GM19452 (cell line): Measurements from ENCODE around the gene POLE4.

Experiments used
- ATAC-seq: cut with Tn5 transposase; IDR thresholded peaks from one replicate; pipeline ENCODE4 v1.9.1; 2021; ENCODE audit not compliant: unreplicated experiment

POLE4 gene

DNA sequence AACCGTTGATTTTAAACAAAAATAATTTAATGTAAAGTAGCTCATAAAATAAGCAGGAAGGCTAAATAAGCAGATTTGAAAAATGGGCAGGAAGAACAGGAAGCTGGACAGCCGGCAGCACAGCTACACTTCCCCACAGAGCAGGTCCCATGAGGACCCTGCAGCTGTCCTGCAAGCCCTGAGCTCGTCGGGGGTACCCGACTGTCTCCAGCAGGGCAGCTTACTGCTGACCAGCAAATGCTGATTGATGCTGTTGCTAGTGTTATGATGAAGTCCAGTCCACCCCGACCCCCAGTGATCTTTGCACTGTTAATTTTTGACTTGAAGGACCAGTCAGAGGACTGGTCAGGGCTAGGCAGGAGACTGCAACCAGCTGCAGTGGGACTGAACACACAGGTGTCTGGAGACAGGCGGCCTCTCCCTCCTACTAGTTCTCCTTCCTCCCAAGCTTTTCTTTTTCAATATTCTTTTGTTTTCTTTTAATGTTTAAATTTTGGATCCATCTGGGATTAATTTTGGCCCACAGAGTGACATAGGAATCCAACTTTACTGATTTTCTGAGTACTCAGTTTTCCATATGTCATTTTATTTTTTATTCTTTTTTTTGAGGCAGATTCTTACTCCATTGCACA is 27.7 kb downstream of the POLE4 start:
- no peak for ATAC-seq

- ATAC-seq: no peak
Observed at GRCh38 chr2:74991977-74992376, 33.5 kb downstream of the POLE4 start.

- no peak for ATAC-seq
Observed at GRCh38 chr2:74999468-74999867, 41.0 kb downstream of the POLE4 start.

DNA sequence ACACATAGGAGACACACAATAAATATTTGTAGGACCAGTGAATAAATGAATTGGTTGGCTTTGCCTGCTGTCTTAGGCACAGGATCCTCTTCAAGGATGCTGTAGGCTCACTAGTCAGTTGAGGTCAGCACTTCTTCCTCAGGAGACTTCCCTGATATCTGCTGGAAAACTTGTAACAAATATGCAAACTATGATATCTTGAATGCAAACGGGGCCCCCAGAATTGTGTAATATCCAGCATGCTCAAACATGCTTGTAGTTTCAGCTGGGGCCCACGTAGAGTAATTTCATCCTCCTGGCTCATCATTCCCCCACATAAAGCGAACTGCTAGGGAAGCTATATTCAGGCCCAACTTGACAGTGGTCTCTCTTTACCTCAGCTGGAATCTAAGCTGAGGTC is 43.6 kb downstream of the POLE4 start:
- no peak for ATAC-seq

DNA sequence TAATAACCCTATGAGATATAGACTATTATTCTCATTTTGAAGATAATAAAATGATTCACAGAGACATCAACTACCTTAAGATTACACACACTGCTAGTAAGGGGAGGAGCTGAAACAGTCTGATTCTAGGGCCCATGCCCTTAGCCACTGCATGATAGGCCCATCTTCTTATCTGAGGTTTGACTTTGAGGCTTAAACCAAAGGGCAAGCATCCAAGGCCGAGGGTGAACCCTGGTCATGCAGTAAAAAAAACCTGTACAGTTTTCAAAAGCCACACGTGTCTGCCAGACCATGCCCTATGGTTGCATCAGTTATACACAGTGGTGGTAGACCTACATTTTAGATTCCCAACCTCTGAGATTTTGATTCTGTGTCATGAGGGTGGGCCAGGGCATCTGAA is 44.8 kb downstream of the POLE4 start:
- no peak for ATAC-seq

GRCh38 chr2:75003773-75004172 is 45.3 kb downstream of the POLE4 start:
- no peak for ATAC-seq

DNA sequence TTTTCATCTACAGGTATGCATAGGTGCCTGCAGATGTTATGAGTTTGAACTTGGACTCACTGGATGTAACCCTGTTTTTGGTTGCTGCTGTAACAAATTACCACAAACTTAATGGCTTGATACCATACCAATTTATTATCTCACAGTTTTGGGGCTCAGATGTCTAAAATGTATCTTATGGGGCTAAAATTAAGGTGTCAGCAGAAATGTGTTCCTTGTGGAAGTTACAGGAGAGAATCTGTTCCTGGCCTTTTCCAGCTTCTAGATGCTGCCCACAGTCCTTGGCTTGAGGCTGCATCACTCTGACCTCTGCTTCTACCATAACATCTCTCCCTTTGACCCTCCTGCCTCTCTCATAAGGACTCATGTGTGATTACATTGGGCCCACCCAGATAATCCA is 47.6 kb downstream of the POLE4 start:
- ATAC-seq: no peak

DNA sequence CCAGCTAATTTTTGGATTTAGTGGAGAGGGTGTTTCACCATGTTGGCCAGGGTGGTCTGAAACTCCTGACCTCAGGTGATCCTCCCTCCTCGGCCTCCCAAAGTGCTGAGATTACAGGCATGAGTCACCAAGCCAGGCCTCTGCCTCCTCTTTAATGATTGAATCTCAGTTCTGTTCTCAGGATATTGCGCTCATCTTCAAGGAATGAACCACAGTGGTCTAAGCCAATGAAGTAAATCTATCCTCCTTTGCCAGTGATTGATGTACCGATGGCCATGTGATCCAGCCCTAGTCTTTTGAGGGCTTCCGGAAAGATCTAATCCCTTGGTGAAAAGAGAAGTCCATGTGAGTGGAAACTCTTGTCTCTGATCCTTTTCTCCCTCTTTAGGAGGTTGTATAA is 48.6 kb downstream of the POLE4 start:
- no peak for ATAC-seq

- no peak for ATAC-seq
Observed at GRCh38 chr2:75007819-75008218, 49.4 kb downstream of the POLE4 start.

- no peak for ATAC-seq
Observed at GRCh38 chr2:75010571-75010970, 52.1 kb downstream of the POLE4 start.

- ATAC-seq: no peak
Observed at GRCh38 chr2:75012080-75012479, 53.6 kb downstream of the POLE4 start.

- ATAC-seq: no peak
Observed at GRCh38 chr2:75018162-75018561, 59.7 kb downstream of the POLE4 start.
